HepG2 (cell line): Measurements from ENCODE around the gene ABCA2. TPM values are rescaled to one million over a fixed set of nuclear protein-coding genes. Genes with fewer than 3 reads are reported as not detected.

Source experiments
- ATAC-seq: fragments of 200-7000 bp; cut with Tn5 transposase; 3 replicates; pipeline ENCODE4 v1.9.1; 2020; ENCODE audit warnings: mild to moderate bottlenecking, moderate library complexity
- BruUV-seq: library from RNA; stranded (reverse); fragments of 400-500 nt; replicated peaks from 2 replicates; lab custom pipeline; 2021; lab: Mats Ljungman, UMichigan
- CTCF ChIA-PET: fragments of 300-600 bp; formaldehyde crosslinking; extraction: SDS; loops from one replicate; lab custom pipeline; 2021; ENCODE audit warnings: low total read pairs, inconsistent platforms, low intra/inter-chr PET ratio; lab: Yijun Ruan, JAX
- POLR2A ChIA-PET: fragments of 350-600 bp; sonication (Branson Sonifier 250); formaldehyde crosslinking; loops from one replicate; lab custom pipeline; 2020; ENCODE audit warnings: antibody characterized with exemption, inconsistent platforms; lab: Yijun Ruan, JAX
- DNase-seq: peaks from one replicate; pipeline ENCODE4 v3.0.0-alpha.2; 2015; ENCODE audit warnings: low spot score
- FAIRE-seq: peaks from 3 replicates; lab custom pipeline; 2011; peaks lifted over from hg19 to GRCh38; lab: Jason Lieb, UNC
- H2AFZ ChIP-seq: one replicate; pipeline ENCODE4 v1.6.1; 2011; ENCODE audit warnings: low read length, inconsistent platforms
- H3K27ac ChIP-seq: fragments of 300-600 bp; 3 replicates; pipeline ENCODE4 v1.8.0; 2011; ENCODE audit warnings: mixed run types, mild to moderate bottlenecking, mixed read lengths, low read length, inconsistent platforms; ENCODE audit not compliant: insufficient read depth; ENCODE audit errors: extremely low read length
- H3K27me3 ChIP-seq, 2 experiments: fragments of 200-600 bp in 1 of 2; 2 replicates in 1 of 2; 3 replicates in 1 of 2; pipeline versions ENCODE4 v1.6.0 to v1.8.0; 2011; ENCODE audit warnings: low read length in 2 of 2, mild to moderate bottlenecking in 2 of 2, moderate library complexity in 2 of 2, inconsistent platforms in 1 of 2; ENCODE audit not compliant: insufficient read depth in 2 of 2, control insufficient read depth in 1 of 2
- H3K36me3 ChIP-seq, 2 experiments: fragments of 200-600 bp in 1 of 2; replicated peaks in 1 of 2; 2 replicates in 1 of 2; 3 replicates in 1 of 2; pipeline versions ENCODE4 v1.5.1 to v1.8.0; 2011; ENCODE audit warnings: low read length in 2 of 2, inconsistent platforms in 1 of 2; ENCODE audit not compliant: insufficient read depth in 2 of 2, control insufficient read depth in 1 of 2
- H3K4me1 ChIP-seq: 2 replicates; pipeline ENCODE4 v1.5.1; 2012; ENCODE audit warnings: low read length, inconsistent platforms; ENCODE audit not compliant: insufficient read depth
- H3K4me2 ChIP-seq: 2 replicates; pipeline ENCODE4 v1.6.0; 2011; ENCODE audit warnings: low read depth, low read length, inconsistent platforms
- H3K4me3 ChIP-seq, 3 experiments: fragments of 200-600 bp in 1 of 3; sonication (generic), shearing (Covaris generic) in 1 of 3; replicated peaks in 1 of 3; 2 replicates each; pipeline ENCODE4 v1.5.1; 2011 to 2016; ENCODE audit warnings: low read length in 3 of 3, inconsistent platforms in 2 of 3, low read depth in 2 of 3, mild to moderate bottlenecking in 2 of 3, control low read depth in 1 of 3, mixed read lengths in 1 of 3; ENCODE audit not compliant: insufficient read depth in 1 of 3
- H3K79me2 ChIP-seq: one replicate; pipeline ENCODE4 v1.6.1; 2011; ENCODE audit warnings: low read length, inconsistent platforms; ENCODE audit not compliant: insufficient read depth
- H3K9ac ChIP-seq: 2 replicates; pipeline ENCODE4 v1.6.0; 2011; ENCODE audit warnings: mild to moderate bottlenecking, low read depth, low read length, inconsistent platforms; ENCODE audit not compliant: insufficient read depth
- H3K9me3 ChIP-seq: 2 replicates; pipeline ENCODE4 v1.5.1; 2012; ENCODE audit warnings: mild to moderate bottlenecking, low read length
- H4K20me1 ChIP-seq: 2 replicates; pipeline ENCODE4 v1.6.0; 2011; ENCODE audit warnings: inconsistent platforms, mild to moderate bottlenecking, low read length, moderate library complexity; ENCODE audit not compliant: insufficient read depth
- ARID2 ChIP-seq: sonication (generic); formaldehyde crosslinking; IDR thresholded peaks from 2 replicates; pipeline ENCODE4 v1.8.1; 2022; ENCODE audit warnings: mild to moderate bottlenecking, missing genetic modification reagents, borderline replicate concordance
- ERF ChIP-seq: IDR thresholded peaks from 2 replicates; pipeline ENCODE4 v1.6.1; 2018; ENCODE audit warnings: missing biosample characterization, missing genetic modification reagents
- GABPA ChIP-seq, 2 experiments: IDR thresholded peaks; 2 replicates each; pipeline ENCODE4 v1.6.1; 2011 to 2016; ENCODE audit warnings: low read depth in 2 of 2, low read length in 1 of 2, missing biosample characterization in 1 of 2, missing genetic modification characterization in 1 of 2
- HNF4A ChIP-seq: sonication (generic); formaldehyde crosslinking; IDR thresholded peaks from 2 replicates; pipeline ENCODE4 v1.4.0; 2020; ENCODE audit warnings: missing genetic modification reagents
- KLF16 ChIP-seq, 2 experiments: sonication (generic) in 1 of 2; formaldehyde crosslinking in 1 of 2; IDR thresholded peaks; 2 replicates each; pipeline versions ENCODE4 v1.6.1 to v1.8.0; 2016 to 2023; ENCODE audit warnings: missing genetic modification reagents in 2 of 2, missing compliant biosample characterization in 1 of 2
- ZNF136 ChIP-seq: sonication (generic); formaldehyde crosslinking; IDR thresholded peaks from 2 replicates; pipeline ENCODE4 v1.8.1; 2022; ENCODE audit warnings: low read depth, mild to moderate bottlenecking, moderate library complexity, missing genetic modification reagents
- ZNF777 ChIP-seq: sonication (generic); formaldehyde crosslinking; IDR thresholded peaks from 2 replicates; pipeline ENCODE4 v1.4.0; 2020; ENCODE audit warnings: missing genetic modification reagents
- WGBS: methylation state at CpG from one replicate; pipeline ENCODE4 v1.1.6; 2017; ENCODE audit warnings: low lambda C conversion rate; 5-methylcytosine and 5-hydroxymethylcytosine counted together
- in situ Hi-C: cut with HindIII; loops from 2 replicates; pipeline ENCODE4 v1.10.0; 2017; ENCODE audit warnings: low pct_unique_long_range_greater_than_20kb; ENCODE audit not compliant: extremely low pct_ligation_motif_present
- intact Hi-C: fragments of 100-400 bp; cut with micrococcal nuclease; formaldehyde crosslinking; loops from one replicate; pipeline ENCODE4 v1.10.0; 2022; ENCODE audit not compliant: unreplicated experiment
- polyA plus RNA-seq, 8 experiments: library from polyadenylated mRNA; depleted of rRNA in 3 of 8; stranded (reverse) in 7 of 8; unstranded in 1 of 8; fragments of >200 nt; fragmentation: Illumina TruSeq in 4 of 8; extraction: Trizol in 4 of 8; gene quantifications; 2 replicates each; pipeline versions ENCODE4 v1.2.1 to v1.2.3, GENCODE V29; 2011 to 2016; ENCODE audit warnings: low read depth in 4 of 8, missing spikeins in 1 of 8, mixed read lengths in 1 of 8; ENCODE audit not compliant: insufficient read depth in 1 of 8
- total RNA-seq, 5 experiments: library from RNA; depleted of rRNA; stranded (reverse); fragments of >200 nt; fragmentation: Illumina TruSeq; extraction: Trizol; gene quantifications; 2 replicates each; pipeline ENCODE4 v1.2.3, GENCODE V29; 2016; ENCODE audit warnings: low read depth in 1 of 5
- TF ChIP-seq, protein P1 (sequence below): IDR thresholded peaks from 2 replicates; pipeline ENCODE4 v1.6.1; 2016; ENCODE audit warnings: mild to moderate bottlenecking
- TF ChIP-seq, protein P2 (sequence below): sonication (generic); formaldehyde crosslinking; IDR thresholded peaks from 2 replicates; pipeline ENCODE4 v1.4.0; 2020; ENCODE audit warnings: missing genetic modification reagents
- TF ChIP-seq, protein P3 (sequence below), 2 experiments: sonication (generic) in 1 of 2; formaldehyde crosslinking in 1 of 2; IDR thresholded peaks; 2 replicates each; pipeline versions ENCODE4 v1.4.0 to v1.6.1; 2018 to 2020; ENCODE audit warnings: missing genetic modification reagents in 2 of 2, borderline replicate concordance in 1 of 2, low read depth in 1 of 2, mild to moderate bottlenecking in 1 of 2, missing biosample characterization in 1 of 2
- TF ChIP-seq, protein P4 (sequence below): sonication (generic); formaldehyde crosslinking; IDR thresholded peaks from 2 replicates; pipeline ENCODE4 v1.8.1; 2022; ENCODE audit warnings: mild to moderate bottlenecking, missing genetic modification reagents
- TF ChIP-seq, protein P5 (sequence below): sonication (generic); formaldehyde crosslinking; IDR thresholded peaks from 2 replicates; pipeline ENCODE4 v1.4.0; 2020; ENCODE audit warnings: mild to moderate bottlenecking, missing genetic modification reagents

ABCA2 gene
- total and polyA plus RNA-seq, 2 of the 13 experiments (the other 11 are each of a cell fraction or from before 2014, with no cell fraction given), result 2.9 to 19.2 TPM

DNA sequence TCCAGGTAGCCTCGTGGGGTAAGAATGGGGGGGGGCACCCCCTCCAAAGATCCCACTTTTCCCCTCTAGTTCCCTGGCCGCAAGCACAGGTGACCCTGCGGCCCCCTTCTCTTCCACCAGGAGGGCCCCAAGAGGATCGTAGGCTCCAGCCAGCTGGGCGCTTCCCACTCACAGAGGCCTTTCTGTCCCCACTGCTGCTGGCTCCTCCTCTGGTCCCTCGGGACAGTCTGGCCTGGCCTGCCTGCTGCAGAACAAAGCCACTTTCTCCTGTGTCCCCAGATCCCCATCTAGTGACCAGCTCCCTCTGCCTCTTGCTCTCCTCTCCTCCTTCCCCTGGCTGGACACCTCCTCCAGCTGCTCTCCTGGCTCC is 42.9 kb upstream of the ABCA2 start (continued):
- TF ChIP-seq, protein P1, sequence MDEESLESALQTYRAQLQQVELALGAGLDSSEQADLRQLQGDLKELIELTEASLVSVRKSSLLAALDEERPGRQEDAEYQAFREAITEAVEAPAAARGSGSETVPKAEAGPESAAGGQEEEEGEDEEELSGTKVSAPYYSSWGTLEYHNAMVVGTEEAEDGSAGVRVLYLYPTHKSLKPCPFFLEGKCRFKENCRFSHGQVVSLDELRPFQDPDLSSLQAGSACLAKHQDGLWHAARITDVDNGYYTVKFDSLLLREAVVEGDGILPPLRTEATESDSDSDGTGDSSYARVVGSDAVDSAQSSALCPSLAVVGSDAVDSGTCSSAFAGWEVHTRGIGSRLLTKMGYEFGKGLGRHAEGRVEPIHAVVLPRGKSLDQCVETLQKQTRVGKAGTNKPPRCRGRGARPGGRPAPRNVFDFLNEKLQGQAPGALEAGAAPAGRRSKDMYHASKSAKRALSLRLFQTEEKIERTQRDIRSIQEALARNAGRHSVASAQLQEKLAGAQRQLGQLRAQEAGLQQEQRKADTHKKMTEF, result no peak
- TF ChIP-seq ZNF136 (CRISPR knock-in tag), result no peak

DNA sequence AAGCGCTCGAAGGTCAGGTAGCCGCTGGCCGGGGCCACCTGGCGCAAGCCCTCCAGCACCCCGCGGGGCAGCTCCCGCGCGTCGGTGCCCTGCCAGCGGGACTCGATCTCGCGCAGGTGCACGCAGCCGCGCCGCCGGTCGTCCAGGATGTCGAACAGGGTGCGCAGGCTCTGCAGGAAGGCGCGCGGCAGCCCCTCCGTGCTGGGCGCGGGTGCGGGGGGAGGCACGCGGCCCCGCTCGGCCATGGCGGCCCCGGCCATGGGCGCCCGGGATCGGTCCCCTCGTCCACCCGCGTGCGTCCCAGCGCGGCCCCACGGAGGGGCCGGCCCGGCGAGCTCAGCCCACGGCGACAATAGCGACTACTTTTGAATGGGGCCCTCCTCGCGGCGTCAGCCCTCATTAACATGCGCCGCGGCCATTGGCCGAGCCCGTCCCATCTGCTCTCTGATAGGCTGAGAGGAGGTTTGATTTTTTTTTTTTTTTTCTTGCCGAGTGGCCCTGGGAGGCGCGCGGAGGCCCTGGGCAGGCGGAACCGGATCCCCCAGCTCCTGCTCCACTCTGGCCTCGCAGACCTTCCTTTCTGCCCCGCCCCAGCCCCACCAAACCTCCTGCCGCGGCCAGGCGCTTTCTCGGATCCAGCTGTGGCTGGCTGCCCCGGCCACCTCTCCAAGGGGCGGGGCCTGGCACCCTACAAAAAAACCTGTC is 42.3 kb upstream of the ABCA2 start, which contains the start of gene SAPCD2:
Gene SAPCD2, minus strand, starts transcription at position 357 of the 705 bp plus-strand sequence. Its CDS starts 97 bp downstream, at position 260.
- peak within 1 kb of the TSS; percentile 58 to 88 (median 74) for H3K4me3 ChIP-seq
- no peaks in the 10 kb centered on the region; a peak in 1 of 5 replicates for H3K27me3 ChIP-seq
- peaks cover 3 to 5% of the 10 kb centered on the region in 2 experiments; a peak in 1 of 5 replicates for H3K36me3 ChIP-seq
- BruUV-seq, result TSS peak; percentile 58
- ChIA-PET CTCF (no interaction called here), POLR2A (interaction anchor here (0.6 to 6.0 kb wide), 16 partner anchors 10 to 589 kb away, joined by 3 to 105 read pairs (median 4); partner anchors contain the start of genes ENTPD2, MAN1B1, SSNA1 and TMEM141)
- peak within 1 kb of the TSS; percentile 67 for H3K9ac ChIP-seq
- in situ Hi-C loops (no loop called here), intact Hi-C loops (no loop called here)
- WGBS, result 0% methylated on average over 24 of the region's 74 CpGs
- ATAC-seq (peak; percentile 81), FAIRE-seq (peak; percentile 76), DNase-seq (peak; percentile 88)
- peak within 1 kb of the TSS; percentile 96 for H3K4me2 ChIP-seq
- peak within 1 kb of the TSS; percentile 70 for H3K27ac ChIP-seq
- H3K4me1 ChIP-seq, result peaks cover 57% of the 10 kb centered on the region
- H4K20me1 ChIP-seq, result peaks cover 7% of the 10 kb centered on the region; the same call in 1 of the 2 replicates
- H3K79me2 ChIP-seq, result peaks cover 13% of the 10 kb centered on the region
- H2AFZ ChIP-seq, result no peak within 1 kb of the TSS
- no peaks in the 10 kb centered on the region for H3K9me3 ChIP-seq
- TF ChIP-seq ERF (CRISPR knock-in tag), result 0 out of 2 replicates have a peak, but pooled peaks have one; percentile 56
- TF ChIP-seq, protein P2, sequence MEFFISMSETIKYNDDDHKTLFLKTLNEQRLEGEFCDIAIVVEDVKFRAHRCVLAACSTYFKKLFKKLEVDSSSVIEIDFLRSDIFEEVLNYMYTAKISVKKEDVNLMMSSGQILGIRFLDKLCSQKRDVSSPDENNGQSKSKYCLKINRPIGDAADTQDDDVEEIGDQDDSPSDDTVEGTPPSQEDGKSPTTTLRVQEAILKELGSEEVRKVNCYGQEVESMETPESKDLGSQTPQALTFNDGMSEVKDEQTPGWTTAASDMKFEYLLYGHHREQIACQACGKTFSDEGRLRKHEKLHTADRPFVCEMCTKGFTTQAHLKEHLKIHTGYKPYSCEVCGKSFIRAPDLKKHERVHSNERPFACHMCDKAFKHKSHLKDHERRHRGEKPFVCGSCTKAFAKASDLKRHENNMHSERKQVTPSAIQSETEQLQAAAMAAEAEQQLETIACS, result no peak
- TF ChIP-seq ZNF777 (CRISPR knock-in tag), result peak; percentile 81
- TF ChIP-seq ARID2 (CRISPR knock-in tag), result 0 out of 2 replicates have a peak, but pooled peaks have one; percentile 45
- TF ChIP-seq HNF4A (CRISPR knock-in tag), result no peak
- 0 out of 4 replicates have a peak, but pooled peaks of 1 of the 2 experiments have one; percentile 19 for TF ChIP-seq KLF16 (CRISPR knock-in tag; IDR thresholded peaks at IDR 0.05)
- no peak for TF ChIP-seq GABPA (IDR thresholded peaks at IDR 0.05; ENCODE audit: low read depth, low read length)
- TF ChIP-seq GABPA (CRISPR knock-in tag; IDR thresholded peaks at IDR 0.05; ENCODE audit: low read depth), result peak; percentile 60
- TF ChIP-seq, protein P3, sequence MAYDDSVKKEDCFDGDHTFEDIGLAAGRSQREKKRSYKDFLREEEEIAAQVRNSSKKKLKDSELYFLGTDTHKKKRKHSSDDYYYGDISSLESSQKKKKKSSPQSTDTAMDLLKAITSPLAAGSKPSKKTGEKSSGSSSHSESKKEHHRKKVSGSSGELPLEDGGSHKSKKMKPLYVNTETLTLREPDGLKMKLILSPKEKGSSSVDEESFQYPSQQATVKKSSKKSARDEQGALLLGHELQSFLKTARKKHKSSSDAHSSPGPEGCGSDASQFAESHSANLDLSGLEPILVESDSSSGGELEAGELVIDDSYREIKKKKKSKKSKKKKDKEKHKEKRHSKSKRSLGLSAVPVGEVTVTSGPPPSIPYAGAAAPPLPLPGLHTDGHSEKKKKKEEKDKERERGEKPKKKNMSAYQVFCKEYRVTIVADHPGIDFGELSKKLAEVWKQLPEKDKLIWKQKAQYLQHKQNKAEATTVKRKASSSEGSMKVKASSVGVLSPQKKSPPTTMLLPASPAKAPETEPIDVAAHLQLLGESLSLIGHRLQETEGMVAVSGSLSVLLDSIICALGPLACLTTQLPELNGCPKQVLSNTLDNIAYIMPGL (CRISPR knock-in tag; IDR thresholded peaks at IDR 0.05; ENCODE audit: borderline replicate concordance in 1 of 2, low read depth in 1 of 2), result peak in 1 of 2 experiments; percentile 73; a peak in 2 of 4 replicates
- TF ChIP-seq, protein P4, sequence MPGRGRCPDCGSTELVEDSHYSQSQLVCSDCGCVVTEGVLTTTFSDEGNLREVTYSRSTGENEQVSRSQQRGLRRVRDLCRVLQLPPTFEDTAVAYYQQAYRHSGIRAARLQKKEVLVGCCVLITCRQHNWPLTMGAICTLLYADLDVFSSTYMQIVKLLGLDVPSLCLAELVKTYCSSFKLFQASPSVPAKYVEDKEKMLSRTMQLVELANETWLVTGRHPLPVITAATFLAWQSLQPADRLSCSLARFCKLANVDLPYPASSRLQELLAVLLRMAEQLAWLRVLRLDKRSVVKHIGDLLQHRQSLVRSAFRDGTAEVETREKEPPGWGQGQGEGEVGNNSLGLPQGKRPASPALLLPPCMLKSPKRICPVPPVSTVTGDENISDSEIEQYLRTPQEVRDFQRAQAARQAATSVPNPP, result no peak
- TF ChIP-seq, protein P5, sequence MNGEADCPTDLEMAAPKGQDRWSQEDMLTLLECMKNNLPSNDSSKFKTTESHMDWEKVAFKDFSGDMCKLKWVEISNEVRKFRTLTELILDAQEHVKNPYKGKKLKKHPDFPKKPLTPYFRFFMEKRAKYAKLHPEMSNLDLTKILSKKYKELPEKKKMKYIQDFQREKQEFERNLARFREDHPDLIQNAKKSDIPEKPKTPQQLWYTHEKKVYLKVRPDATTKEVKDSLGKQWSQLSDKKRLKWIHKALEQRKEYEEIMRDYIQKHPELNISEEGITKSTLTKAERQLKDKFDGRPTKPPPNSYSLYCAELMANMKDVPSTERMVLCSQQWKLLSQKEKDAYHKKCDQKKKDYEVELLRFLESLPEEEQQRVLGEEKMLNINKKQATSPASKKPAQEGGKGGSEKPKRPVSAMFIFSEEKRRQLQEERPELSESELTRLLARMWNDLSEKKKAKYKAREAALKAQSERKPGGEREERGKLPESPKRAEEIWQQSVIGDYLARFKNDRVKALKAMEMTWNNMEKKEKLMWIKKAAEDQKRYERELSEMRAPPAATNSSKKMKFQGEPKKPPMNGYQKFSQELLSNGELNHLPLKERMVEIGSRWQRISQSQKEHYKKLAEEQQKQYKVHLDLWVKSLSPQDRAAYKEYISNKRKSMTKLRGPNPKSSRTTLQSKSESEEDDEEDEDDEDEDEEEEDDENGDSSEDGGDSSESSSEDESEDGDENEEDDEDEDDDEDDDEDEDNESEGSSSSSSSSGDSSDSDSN (CRISPR knock-in tag), result peak; percentile 65
